NOMO-1 treated with dmso at 0.1 percent for 144 hours (cell line): ENCODE measurements around the gene SH3RF3.

Source experiments
- DNase-seq: peaks from one replicate; lab custom pipeline; 2025; ENCODE audit not compliant: unreplicated experiment; lab: John Stamatoyannopoulos, UW

The SH3RF3 gene

DNA sequence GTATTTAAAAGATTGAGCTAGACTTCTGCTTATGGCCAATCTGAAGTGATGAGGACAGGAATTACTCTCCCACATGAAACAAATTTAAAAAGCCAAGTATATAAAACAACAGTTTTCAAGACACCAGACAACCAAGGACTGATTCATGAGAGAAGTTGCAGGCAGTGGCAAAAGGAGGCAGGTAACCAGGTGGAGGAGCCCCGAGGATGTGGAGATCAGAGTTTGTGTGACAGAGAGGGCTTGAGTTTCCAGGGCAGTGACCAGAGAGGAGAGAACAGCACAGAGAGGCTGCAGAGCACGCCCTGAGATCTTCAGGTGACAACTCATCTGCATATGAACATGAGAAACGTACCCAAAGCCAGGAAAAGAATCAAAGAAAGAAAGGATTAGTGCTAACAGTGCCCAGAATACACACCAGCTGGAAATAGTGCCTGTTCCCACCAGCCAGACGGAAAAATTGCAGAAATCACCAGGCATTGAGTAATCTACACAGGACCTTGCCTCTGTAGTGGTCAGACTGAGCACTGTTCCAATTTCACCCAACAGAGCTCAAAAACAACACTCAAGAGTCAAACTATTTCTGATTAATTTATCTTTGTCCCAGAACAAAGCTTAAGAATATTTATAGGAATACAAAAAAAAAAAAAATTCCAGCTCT is 311.6 kb downstream of the SH3RF3 start:
- no peak for DNase-seq

DNA sequence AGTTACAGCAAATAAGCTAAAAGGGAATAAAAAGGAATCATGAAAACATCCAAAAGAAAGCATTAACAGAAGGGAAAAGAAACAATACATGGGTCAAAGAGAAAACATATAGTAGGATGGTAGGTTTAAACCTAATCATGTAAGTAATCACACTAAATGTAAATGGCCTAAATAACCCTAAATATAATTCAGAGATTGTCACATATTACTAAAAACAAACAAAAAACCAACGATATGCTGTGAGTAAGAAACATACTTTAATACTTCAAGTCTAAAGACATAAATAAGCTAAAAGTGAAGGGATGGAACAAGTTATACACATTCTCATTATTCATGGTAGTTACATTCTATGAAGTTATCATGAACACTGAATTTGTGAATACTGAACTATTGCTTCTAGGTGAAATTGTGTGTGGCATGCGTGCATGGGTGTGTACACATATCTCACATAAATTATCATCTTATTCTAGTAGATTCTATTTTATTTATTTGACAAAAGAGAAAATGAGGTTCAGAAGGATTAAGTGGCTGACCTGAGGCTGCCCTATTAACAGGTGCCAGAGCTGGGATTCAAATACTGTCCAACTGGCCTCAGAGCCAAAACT is 313.8 kb downstream of the SH3RF3 start:
- no peak for DNase-seq

GRCh38 chr2:109444916-109445315 is 315.9 kb downstream of the SH3RF3 start:
- no peak for DNase-seq

DNA sequence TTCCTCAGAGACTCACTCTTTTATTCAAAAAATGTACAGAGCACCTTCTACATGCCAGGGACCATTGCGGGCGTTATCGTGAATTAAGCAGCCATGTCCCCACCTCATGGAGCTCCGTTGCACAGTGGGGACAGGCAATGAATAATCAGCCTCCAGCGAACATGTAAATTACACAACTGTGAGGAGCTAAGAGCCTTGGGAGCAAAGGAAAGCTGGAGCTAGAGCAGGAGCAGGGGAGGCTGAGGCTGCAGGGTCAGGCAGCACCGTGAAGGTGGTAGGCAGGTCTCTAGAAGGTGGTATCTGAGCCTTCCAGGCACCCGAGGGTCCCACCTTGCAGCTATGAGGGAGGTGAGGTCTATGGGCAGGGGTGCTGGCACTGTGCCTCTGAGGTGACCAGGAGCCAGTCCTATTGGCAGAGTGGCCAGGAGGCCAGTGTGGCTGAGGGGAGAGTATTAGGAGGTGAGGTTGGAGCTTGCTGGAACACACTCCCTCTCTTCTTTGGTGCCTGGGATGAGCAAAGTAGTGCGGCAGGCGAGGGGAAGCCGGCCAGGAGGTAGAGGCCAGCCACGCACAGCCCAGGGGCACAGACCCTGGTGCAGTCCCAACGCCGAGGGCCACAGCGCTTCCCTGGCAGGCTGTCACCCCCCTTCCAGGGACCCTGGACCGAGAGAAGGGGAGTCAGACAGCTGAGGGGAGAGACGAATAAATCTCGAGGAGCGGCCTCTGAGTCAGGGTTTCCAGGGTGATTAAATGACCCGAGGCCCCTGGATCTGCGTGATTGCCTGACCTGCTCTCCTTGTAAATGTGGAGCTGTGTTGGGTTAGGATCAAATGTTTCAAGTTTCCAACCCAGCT is 317.5 kb downstream of the SH3RF3 start:
- no peak for DNase-seq

DNA sequence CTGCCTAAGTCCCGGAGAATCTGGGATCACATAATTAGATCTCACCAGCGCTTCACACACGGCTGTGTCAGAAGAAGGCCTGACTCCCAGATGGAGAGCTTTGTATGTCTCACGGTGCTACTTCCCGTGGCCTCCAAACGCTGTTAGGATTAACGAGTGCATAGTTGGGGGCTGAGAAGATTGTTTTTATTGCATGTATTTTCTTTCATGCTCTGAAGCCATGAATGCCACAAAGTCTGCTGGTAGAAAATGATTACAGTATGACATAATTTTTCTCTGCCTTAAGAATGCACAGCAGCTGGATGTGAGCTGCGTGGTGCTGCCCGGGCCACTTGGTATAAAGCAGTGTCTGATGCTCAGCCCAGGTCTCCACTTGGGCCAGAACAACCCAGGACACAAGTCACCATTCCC is 318.3 kb downstream of the SH3RF3 start:
- DNase-seq: no peak

DNA sequence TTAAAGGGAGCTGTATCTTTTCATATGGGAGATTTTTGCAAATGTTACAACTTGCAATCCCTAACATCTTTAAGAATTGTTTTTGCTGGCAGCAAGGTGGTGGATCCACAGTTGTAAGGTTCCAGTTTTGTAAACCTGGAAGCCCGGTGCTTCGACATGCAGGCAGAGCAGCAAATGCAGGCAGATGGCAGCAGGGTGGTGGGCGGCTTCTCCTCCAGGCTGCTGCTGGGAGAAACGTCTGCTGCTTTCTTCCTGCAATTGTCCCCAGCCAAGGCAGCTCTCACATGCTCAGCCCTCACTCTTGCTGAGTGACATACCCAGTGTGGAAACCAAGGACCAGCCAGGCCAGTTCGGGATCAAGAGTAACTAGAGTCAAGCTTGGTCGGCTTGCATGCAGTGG is 318.8 kb downstream of the SH3RF3 start:
- DNase-seq: no peak

GRCh38 chr2:109448207-109448606 is 319.2 kb downstream of the SH3RF3 start:
- no peak for DNase-seq

DNA sequence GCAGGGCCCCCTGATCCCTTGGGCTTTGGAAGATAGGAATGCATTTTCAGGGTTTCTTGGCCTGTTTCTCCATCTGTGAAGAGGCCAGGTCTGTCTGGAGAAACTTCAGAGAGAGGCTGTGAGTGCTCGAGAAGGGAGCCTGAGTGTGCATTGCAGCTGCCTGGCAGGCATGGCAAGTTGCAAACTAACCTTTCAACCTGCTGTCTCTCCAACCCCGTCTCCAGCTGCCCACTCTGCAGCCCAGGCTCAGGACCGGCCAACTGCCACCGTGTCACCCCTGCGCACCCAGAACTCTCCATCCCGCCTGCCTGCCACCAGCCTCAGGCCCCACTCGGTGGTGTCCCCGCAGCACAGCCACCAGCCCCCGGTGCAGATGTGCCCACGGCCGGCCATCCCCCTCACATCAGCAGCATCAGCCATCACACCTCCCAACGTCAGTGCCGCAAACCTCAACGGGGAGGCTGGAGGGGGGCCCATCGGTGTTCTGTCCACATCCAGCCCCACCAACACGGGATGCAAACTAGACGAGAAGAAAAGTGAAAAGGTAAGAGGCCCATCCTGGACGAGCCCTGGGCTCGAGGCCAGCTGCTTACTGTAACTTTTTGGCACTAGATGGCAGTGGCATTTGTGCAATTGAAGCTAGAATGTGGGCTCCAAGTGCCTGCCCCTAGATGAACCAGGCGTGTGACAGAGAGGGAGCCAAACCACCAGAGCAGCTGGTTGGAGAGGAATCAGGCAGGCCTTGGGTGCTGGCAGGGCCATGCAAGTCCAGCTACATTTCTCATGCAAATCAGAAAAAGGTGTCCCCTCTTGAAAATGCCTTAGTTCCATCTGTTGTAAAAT is 320.2 kb downstream of the SH3RF3 start:
- no peak for DNase-seq

GRCh38 chr2:109450574-109451273 is 321.7 kb downstream of the SH3RF3 start:
- DNase-seq: no peak

- DNase-seq: no peak
These were observed 322.7 kb downstream of the SH3RF3 start for GRCh38 chr2:109451671-109452070.

DNA sequence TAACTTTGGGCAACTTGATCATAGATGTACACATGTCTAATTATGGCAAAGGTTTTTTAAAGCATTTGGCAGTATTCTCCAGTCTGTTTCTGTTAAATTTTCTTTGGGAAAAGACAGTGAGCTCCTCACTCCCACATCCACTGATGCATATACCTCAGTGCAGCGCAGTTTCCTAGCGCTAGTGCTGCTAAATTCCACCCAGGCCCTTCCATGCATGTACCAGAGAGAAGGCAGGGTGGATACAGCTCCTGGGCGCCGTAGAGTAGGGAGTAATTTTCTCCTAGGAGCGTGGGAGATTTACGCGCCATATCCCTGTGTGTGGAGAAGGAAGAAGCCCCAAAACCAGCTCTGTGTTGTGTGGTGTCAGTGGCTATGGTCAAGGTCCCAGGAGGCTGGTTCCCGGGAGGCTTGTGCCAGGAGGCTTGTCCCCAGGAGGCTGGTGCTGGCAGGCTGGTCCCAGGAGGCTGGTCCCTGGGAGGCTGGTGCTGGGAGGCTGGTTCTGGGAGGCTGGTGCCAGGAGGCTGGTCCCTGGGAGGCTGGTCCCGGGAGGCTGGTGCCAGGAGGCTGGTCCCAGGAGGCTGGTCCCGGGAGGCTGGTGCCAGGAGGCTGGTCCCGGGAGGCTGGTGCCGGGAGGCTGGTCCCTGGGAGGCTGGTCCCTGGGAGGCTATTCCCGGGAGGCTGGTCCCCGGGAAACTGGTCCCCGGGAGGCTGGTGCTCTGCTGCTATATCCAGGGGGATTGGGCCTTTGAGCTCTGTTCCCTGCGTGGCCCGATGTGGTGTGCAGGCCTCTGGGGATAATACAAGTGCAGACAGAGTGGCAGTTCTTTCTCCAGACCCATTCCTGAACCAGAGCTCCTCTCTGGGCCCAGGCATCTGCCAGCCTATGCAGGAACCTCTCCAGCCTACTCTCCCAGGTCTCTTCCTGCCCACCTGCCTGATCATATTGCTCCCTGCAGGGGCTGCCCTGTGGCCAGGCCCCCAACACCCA is 323.6 kb downstream of the SH3RF3 start:
- DNase-seq: no peak

DNA sequence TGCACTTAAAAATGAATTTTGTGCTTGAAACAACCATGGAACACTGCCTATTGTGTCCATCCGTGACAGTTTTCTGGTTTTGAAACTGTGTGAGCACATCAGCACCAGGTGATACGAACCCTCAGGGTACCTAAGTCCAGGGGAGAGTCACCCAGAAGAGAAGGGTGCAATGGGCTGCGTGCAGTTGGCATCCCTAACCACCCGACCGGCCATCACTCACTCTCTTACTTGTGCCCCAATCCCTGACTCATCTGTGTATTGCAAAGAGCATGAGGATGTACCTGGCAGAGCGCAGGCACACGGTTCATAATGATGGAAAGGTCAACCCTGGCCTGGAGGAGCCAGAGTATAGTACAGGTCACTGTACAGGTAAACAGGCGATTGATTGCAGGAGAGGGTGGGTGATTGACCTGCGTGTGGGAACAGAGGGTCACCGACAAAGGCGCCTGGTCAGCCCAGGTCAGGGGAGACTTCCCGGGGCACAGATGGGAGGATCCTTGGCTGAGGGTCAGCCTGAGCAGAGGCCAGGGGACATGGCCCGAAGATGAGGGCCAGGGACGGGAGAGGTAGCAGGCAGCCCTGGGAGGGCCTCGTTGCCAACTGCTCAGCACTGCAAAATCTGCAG is 324.5 kb downstream of the SH3RF3 start:
- DNase-seq: no peak

GRCh38 chr2:109454304-109454703 is 325.3 kb downstream of the SH3RF3 start:
- DNase-seq: no peak

DNA sequence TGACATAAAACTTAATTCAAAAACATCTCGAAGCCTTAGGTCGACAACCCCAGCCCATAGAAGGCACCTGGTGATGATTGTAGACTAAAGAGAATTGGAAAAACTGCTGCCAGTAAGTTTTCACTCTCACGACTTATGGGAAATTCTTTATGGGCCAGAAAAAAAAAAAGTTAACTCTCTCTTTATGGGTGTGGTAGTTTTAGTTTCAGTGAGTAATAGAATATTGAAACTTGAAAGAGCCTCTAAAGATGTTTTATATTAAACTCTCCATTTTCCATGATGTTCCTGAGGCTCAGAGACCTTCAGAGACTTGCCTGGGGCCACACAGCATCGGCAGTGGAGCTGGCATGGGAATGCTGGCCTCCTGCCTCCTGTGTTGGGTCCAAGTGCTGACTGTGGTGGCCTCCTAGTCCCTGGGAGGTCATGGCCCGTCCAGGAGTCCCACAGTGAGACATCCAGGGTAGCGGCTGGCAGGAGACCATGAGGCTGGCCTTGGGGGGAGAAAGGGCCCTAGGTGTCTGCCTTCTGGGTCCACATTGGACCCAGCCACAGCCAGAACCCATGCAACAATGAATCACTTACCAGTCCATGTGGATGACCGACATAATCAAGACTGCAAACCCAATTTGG is 325.9 kb downstream of the SH3RF3 start:
- no peak for DNase-seq

DNA sequence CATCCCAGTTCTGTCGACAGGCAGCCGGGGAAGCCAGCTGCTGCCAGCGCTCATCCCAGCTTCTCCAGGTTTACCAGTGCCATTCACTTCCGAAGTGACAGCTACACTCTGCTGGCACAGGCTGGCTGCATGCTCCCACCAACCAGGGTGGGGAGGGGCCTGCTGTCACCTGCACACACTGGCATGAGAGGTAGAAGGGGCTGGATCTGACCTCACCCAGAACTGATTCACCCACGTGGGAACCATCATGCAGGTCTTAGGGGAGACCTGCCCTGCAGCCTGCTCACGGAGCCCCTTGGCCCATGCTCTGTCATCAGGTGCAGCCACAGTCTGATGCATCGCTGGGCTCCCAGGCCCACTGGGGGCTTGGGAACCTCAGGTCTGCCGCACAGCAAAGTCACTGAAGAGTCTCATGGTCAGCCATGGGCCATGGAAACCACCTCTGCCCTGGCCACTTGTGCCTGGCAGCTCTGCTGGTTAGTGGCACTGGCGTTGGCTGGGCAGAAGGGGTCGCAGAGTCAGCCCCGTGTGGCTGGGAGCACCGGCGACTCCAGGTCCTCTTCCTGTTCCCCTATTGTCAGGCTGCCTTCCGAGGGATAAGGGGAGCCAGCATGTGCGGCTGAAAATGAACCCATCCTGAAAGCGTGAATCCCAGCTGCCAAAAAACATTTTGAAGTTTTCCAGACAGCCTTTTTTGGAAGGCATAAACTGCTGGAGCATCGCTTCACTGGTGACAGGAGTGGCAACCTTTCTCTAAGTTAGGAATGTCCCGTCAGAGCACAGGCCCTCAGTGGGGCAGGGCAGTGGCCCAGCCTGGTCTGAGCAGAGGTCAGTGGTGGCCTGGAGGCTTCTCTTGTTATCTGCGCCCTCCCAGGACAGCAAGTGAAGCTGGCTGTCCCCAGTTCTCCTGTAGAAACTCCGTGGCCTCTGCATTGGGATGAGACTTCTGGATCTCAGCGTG is 327.0 kb downstream of the SH3RF3 start:
- DNase-seq: no peak

DNA sequence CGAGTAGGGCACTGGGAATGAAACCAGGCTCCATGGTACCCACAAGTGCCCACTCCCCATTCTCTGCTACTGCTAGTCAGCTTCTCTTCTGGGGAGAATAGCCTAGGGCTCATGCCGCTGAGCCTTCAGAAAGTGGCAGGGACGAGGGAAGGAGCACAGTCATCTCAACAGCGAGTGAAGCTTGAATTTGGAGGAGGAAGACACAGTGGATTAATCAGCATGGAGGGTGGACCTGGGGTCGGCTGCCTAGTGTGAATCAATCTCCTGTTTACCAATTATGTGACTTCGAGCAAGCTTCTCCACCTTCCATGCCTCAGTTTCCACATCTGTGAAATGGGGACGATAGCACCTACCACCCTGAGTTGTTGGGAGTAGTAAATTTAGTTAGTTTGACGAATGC is 327.8 kb downstream of the SH3RF3 start:
- no peak for DNase-seq

DNA sequence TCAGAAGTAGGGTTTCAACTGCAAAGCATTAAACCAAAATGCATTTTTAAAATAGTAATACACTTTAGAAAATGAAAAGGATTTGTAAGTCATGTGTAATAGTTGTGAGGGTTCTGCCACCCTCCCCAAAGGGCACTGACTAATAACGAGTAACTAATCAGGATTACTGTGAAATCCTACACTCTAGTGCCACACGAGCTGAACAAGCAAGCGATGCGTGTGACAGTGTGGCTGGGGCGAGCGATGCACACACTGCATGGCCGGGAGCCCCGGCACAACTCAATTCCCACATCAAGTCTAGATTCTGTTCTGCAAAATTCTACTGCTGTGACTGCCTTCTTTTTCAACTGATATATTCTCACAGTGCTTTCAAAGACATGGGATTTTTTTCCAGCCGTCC is 328.4 kb downstream of the SH3RF3 start:
- DNase-seq: no peak
